IgD-negative memory B cell (primary cell): Measurements from ENCODE around the gene NUDT5. TPM values are rescaled to one million over a fixed set of nuclear protein-coding genes. Genes with fewer than 3 reads are reported as not detected.

Source experiments
- H3K27ac Mint-ChIP-seq, 3 donors: one replicate each; pipeline ENCODE4 v1.8.0; 2020 to 2022; ENCODE audit warnings: mild to moderate bottlenecking in 3 of 3, mixed read lengths in 3 of 3, moderate library complexity in 1 of 3
- H3K27me3 Mint-ChIP-seq: one replicate; pipeline ENCODE4 v1.8.0; 2021; ENCODE audit warnings: mixed read lengths
- H3K36me3 Mint-ChIP-seq: one replicate; pipeline ENCODE4 v1.8.0; 2020; ENCODE audit warnings: mild to moderate bottlenecking, mixed read lengths
- H3K4me1 Mint-ChIP-seq, 3 donors: one replicate each; pipeline ENCODE4 v1.8.0; 2020 to 2022; ENCODE audit warnings: mixed read lengths in 3 of 3, mild to moderate bottlenecking in 1 of 3
- H3K4me3 Mint-ChIP-seq, 4 donors: one replicate each; pipeline ENCODE4 v1.8.0; 2020 to 2022; ENCODE audit warnings: mild to moderate bottlenecking in 4 of 4, mixed read lengths in 4 of 4, moderate library complexity in 3 of 4
- H3K9me3 Mint-ChIP-seq, 3 donors: one replicate each; pipeline ENCODE4 v1.8.0; 2020 to 2021; ENCODE audit warnings: mixed read lengths in 3 of 3, mild to moderate bottlenecking in 1 of 3
- polyA plus RNA-seq: library from polyadenylated mRNA; unstranded; fragments of 300-500 nt; fragmentation: Illumina TruSeq; gene quantifications from one replicate; pipeline ENCODE4 v1.2.3, GENCODE V29; 2021

The NUDT5 gene
- polyA plus RNA-seq, 1 donor from 2014 or later: 48.6 TPM

GRCh38 chr10:12218991-12219390 lies 23.3 kb upstream of the NUDT5 start:
- H3K36me3 Mint-ChIP-seq: no peaks in the 10 kb centered on the region
- peaks cover 9 to 12% (median 9%) of the 10 kb centered on the region in 3 donors for H3K4me1 Mint-ChIP-seq
- H3K27ac Mint-ChIP-seq: no peak overlapping the region
- no peaks in the 10 kb centered on the region for H3K9me3 Mint-ChIP-seq
- no peaks in the 10 kb centered on the region for H3K27me3 Mint-ChIP-seq
- no peak overlapping the region for H3K4me3 Mint-ChIP-seq

DNA sequence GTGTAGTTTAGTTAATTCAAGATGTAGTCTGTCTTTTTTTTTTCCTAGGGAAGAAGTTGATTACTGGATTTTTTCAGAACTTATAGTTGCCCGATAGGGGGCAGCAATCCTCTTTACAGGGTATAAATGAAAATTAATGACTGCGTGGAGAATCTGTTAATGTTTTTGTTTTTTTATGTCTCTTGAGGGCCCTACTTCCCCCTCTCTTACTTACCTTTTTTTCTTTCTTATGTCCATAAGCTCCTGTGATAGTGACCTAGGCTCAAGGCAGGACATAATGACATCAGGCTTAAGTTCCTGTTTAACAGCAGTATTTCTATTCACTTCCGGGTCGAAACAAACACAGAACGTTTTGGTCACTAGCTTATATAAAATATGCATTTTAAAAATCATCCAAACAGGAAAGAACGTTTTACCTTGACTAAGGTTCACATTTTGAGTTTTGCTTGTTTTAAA lies 19.1 kb upstream of the NUDT5 start:
- Mint-ChIP-seq H3K27me3 (no peaks in the 10 kb centered on the region), H3K9me3 (no peaks in the 10 kb centered on the region), H3K27ac (peak overlapping the region; percentile 26 to 93 (median 93))

DNA sequence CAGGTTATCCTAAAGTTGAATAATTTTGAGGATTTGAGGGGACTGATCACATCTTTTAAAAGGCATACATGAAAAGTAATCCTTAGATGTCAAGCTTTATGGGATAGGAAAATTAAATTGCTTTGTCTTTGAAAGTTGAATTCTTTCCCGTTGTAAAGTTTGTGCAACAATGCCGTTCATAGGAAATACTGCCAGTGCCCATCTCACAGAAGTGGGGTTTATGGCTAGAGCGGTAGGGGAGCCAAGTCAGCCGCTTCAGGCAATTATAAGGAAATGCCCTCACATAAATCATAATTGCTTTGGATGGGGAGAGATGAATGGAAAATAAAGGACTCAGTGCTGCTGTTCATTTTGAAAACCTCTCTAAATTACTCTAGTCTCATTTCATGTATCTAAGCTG lies 18.4 kb upstream of the NUDT5 start:
- Mint-ChIP-seq H3K4me3 (no peak overlapping the region), H3K27ac (peak overlapping the region in 2 of 3 donors; percentile 63 to 93), H3K36me3 (peaks cover 2% of the 10 kb centered on the region)

More for the DNA sequence above, 19.1 kb upstream of the NUDT5 start:
- Mint-ChIP-seq H3K36me3 (peaks cover 2% of the 10 kb centered on the region), H3K4me1 (peaks cover 9 to 12% (median 9%) of the 10 kb centered on the region in 3 donors), H3K4me3 (peak overlapping the region; percentile 30 to 72 (median 50))

DNA sequence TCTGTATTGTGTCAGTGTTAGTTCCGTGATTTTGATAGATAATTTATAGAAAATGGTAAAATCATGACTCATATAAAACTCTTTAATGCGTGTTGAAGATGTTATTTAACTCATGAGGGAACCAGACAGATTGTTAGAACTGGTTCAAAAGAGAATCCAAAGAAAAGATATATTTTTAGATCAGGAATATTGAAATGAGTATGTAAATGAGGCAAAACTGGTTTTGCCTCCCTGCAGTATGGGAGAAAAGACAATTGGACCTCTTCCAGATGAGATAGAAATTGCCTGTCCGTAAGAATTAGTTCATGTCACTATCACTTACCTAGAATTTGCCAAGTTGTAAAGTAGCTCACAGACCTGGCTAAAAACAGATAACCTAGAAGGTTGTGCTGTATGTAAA lies 17.9 kb upstream of the NUDT5 start:
- H3K9me3 Mint-ChIP-seq: no peaks in the 10 kb centered on the region
- no peak overlapping the region for H3K4me3 Mint-ChIP-seq
- H3K27me3 Mint-ChIP-seq: no peaks in the 10 kb centered on the region
- H3K27ac Mint-ChIP-seq: no peak overlapping the region
- peaks cover 14 to 18% (median 16%) of the 10 kb centered on the region in 3 donors for H3K4me1 Mint-ChIP-seq
- peaks cover 2% of the 10 kb centered on the region for H3K36me3 Mint-ChIP-seq

More for the DNA sequence above, 18.4 kb upstream of the NUDT5 start:
- no peaks in the 10 kb centered on the region for H3K27me3 Mint-ChIP-seq
- H3K9me3 Mint-ChIP-seq: no peaks in the 10 kb centered on the region
- peaks cover 9 to 13% (median 11%) of the 10 kb centered on the region in 3 donors for H3K4me1 Mint-ChIP-seq

DNA sequence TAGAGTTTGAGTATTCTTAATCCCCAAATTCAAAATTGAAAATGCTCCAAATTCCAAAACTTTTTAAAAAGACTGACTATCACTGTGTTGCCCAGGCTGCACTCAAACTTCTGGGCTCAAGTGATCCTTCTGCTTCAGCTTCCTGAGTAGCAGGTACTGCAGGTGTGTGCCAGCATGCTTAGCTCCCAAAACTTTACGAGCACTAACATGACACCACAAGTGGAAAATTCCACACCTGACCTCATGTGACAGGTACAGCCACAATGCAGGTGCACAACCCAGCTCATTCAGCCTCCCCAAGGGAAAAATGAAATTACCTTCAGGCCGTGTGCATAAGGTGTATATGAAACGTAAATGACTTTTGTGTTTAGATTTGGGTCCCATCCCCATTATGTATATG lies 16.8 kb upstream of the NUDT5 start:
- peak overlapping the region in 1 of 3 donors; percentile 5 for H3K27ac Mint-ChIP-seq
- no peaks in the 10 kb centered on the region for H3K9me3 Mint-ChIP-seq
- peaks cover 2% of the 10 kb centered on the region for H3K36me3 Mint-ChIP-seq
- H3K27me3 Mint-ChIP-seq: no peaks in the 10 kb centered on the region
- no peak overlapping the region for H3K4me3 Mint-ChIP-seq
- H3K4me1 Mint-ChIP-seq: peaks cover 18 to 22% (median 20%) of the 10 kb centered on the region in 3 donors

- H3K27ac Mint-ChIP-seq: peak overlapping the region in 2 of 3 donors; percentile 37 to 47
Measured at GRCh38 chr10:12208460-12208859, 12.8 kb upstream of the NUDT5 start.

DNA sequence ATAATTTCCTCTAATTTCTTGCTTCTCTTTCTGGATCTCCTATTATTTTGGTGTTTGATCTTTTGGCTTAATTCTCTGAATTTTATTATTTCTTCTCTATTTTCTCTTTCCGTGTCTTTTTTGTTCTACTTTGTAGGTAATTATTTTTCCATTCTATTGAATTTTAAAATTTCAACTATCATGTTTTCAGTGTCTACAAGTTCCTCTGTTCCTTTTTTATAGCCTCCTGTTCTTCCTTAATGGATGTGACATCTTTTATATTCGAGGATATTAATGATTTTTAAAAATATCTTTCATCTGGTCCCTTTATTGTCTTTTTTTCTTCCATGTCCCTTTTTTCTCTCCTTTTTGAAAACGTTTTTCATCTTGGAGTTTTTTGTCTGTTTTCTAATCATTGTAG lies 11.4 kb upstream of the NUDT5 start:
- Mint-ChIP-seq H3K27me3 (no peaks in the 10 kb centered on the region), H3K4me3 (no peak overlapping the region), H3K27ac (peak overlapping the region in 2 of 3 donors; percentile 18 to 39), H3K9me3 (no peaks in the 10 kb centered on the region), H3K36me3 (peaks cover 5% of the 10 kb centered on the region), H3K4me1 (peaks cover 11 to 18% (median 13%) of the 10 kb centered on the region in 3 donors)

More at GRCh38 chr10:12208460-12208859, 12.8 kb upstream of the NUDT5 start:
- Mint-ChIP-seq H3K36me3 (peaks cover 5% of the 10 kb centered on the region), H3K4me3 (no peak overlapping the region), H3K27me3 (no peaks in the 10 kb centered on the region), H3K9me3 (no peaks in the 10 kb centered on the region), H3K4me1 (peaks cover 11 to 18% (median 11%) of the 10 kb centered on the region in 3 donors)

DNA sequence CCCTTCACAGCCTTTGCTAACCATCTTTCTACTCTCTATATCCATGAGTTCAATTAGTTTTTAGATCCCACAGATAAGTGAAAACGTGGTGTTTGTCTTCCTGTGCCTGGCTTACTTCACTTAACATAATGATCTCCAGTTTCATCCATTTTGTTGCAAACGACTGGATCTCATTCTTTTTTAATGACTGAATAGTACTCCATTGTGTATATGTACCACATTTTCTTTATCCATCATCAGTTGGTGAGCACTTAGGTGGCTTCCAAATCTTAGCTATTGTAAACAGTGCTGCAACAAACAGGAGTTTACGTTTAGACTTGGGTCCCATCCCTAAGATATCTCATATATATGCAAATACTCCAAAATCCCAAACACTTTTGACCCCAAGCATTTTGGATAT lies 9.4 kb upstream of the NUDT5 start:
- Mint-ChIP-seq H3K9me3 (no peaks in the 10 kb centered on the region), H3K4me3 (no peak overlapping the region), H3K4me1 (peaks cover 18 to 27% (median 22%) of the 10 kb centered on the region in 3 donors), H3K27me3 (no peaks in the 10 kb centered on the region), H3K36me3 (peaks cover 3% of the 10 kb centered on the region), H3K27ac (peak overlapping the region in 1 of 3 donors; percentile 80)

DNA sequence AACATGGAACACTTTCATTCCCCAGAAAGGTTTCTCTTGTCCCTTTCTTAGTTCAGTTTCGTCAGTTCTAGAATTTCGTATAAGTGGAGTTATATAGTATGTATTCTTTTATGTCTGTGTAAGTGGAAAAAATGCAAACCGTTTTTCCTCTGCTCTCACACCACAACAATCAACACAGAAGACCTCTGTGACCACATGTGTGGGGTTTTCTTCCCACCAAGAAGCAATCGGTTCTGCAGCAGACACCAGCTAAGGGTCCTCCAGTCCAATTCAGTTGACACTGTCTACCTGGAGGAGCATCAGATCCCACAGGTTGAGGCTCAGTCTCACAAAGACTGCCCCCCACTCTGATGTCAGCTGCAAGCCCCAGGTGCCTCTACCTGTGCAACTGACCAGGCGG lies 6.5 kb upstream of the NUDT5 start:
- H3K27ac Mint-ChIP-seq: no peak overlapping the region
- H3K9me3 Mint-ChIP-seq: no peaks in the 10 kb centered on the region
- H3K4me3 Mint-ChIP-seq: no peak overlapping the region
- H3K36me3 Mint-ChIP-seq: peaks cover 3% of the 10 kb centered on the region
- H3K27me3 Mint-ChIP-seq: no peaks in the 10 kb centered on the region
- H3K4me1 Mint-ChIP-seq: peaks cover 16 to 25% (median 25%) of the 10 kb centered on the region in 3 donors

DNA sequence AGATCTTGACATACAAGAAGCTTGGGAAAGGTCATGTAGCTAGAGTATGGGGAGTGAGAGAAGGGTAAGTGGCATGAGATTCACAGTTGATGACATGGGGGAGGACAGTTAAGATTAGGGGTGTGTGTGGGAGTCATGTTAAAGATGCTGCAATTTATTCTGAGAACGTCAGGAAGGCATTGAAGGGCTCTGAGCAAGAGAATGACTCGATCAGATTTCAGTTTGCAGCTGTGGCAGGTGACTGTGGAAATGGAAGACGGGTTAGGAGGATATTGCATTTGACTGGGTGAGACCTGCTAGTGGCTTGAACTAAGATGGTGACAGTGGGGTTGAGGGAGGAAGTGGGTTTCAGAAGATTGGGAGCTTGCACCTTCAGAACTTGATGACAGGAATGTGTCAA lies 5.9 kb upstream of the NUDT5 start:
- no peak overlapping the region for H3K27ac Mint-ChIP-seq
- H3K9me3 Mint-ChIP-seq: no peaks in the 10 kb centered on the region
- peaks cover 21 to 29% (median 29%) of the 10 kb centered on the region in 3 donors for H3K4me1 Mint-ChIP-seq
- no peaks in the 10 kb centered on the region for H3K27me3 Mint-ChIP-seq
- H3K4me3 Mint-ChIP-seq: peak overlapping the region in 1 of 4 donors; percentile 7
- H3K36me3 Mint-ChIP-seq: peaks cover 3% of the 10 kb centered on the region

DNA sequence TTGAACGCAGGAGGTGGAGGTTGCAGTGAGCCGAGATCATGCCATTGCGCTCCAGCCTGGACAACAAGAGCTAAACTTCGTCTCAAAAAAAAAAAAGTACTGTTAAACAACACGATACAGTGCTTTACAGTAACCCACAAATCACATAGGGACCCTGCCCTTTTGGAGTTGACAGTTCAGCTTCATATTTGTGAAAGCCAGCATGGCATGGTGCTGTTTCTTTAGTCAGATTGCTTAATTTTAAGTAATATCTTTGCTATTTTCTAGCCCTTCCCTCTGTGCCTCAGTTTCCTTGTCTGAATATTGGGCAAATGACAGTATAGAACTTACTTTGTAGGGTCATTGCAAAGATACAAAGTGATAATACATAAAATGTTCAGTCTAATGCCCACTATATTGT lies 5.2 kb upstream of the NUDT5 start:
- Mint-ChIP-seq H3K9me3 (no peaks in the 10 kb centered on the region), H3K27ac (no peak overlapping the region), H3K27me3 (no peaks in the 10 kb centered on the region), H3K4me1 (peaks cover 27 to 31% (median 30%) of the 10 kb centered on the region in 3 donors), H3K4me3 (no peak overlapping the region), H3K36me3 (peaks cover 3% of the 10 kb centered on the region)

DNA sequence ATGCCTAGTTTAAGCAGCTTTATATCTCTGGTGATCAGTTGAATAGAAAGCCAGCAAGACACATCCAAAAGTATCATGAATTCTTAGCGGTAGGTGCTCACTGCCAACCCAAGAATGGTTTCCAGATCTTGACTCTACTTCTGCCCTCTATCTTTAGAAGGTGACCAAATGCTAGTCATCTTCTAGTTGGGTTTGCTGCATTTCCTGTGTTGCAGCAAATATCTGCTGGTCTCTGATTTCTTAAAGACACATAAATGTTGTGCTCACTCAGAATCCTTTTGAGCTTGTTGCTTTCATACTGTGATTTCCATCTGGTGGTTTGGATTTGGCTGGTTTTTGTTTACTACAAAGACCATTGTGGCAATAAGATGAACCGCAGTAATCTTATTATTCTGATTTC lies 2.5 kb upstream of the NUDT5 start:
- H3K36me3 Mint-ChIP-seq: peaks cover 2% of the 10 kb centered on the region
- no peak overlapping the region for H3K27ac Mint-ChIP-seq
- no peaks in the 10 kb centered on the region for H3K27me3 Mint-ChIP-seq
- peak overlapping the region in 3 of 4 donors; percentile 58 to 85 (median 60) for H3K4me3 Mint-ChIP-seq
- peaks cover 36 to 48% (median 38%) of the 10 kb centered on the region in 3 donors for H3K4me1 Mint-ChIP-seq
- no peaks in the 10 kb centered on the region for H3K9me3 Mint-ChIP-seq

DNA sequence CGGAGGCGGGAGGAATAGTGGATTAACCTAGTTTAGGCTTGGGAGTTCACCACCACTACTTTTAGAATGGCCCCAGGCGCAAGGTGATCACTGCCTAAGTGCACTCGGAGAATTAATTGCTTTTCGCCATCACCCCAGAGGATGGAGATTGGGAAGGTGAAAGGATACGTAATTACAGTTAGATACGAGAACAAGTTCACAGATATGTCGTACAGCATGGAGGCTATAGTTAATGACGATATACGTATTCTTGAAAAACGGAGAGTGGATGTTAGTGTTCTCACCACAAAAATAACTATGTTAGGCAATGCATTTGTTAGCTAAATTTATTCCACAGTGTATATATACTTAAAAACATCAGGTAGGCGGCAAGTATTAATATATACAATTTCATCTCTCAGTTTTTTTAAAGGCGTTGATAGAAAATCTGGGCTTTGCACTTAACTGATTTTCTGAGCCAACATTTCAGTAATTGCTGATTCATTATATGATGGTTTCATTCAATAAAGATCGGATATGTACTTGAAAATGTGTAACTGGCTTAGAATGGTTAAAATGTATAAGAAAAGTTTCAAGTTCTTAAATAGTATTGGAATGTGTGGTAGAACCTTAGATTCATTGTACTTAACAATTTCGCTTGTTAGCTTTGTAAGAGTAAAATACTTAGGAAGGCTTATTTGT lies 980 bp upstream of the NUDT5 start:
- Mint-ChIP-seq H3K9me3 (no peaks in the 10 kb centered on the region), H3K27me3 (no peaks in the 10 kb centered on the region), H3K4me1 (peaks cover 36 to 47% (median 41%) of the 10 kb centered on the region in 3 donors)

GRCh38 chr10:12195281-12195602 lies 449 bp downstream of the NUDT5 start:
- Mint-ChIP-seq H3K36me3 (peaks cover 3% of the 10 kb centered on the region), H3K4me1 (peaks cover 34 to 42% (median 38%) of the 10 kb centered on the region in 3 donors), H3K27ac (peak overlapping the region; percentile 97 to 100 (median 99)), H3K4me3 (peak overlapping the region; percentile 98 to 100 (median 100)), H3K9me3 (no peaks in the 10 kb centered on the region), H3K27me3 (no peaks in the 10 kb centered on the region)

More for the DNA sequence above, 980 bp upstream of the NUDT5 start:
- H3K4me3 Mint-ChIP-seq: peak overlapping the region; percentile 98 to 100 (median 100)
- H3K36me3 Mint-ChIP-seq: peaks cover 3% of the 10 kb centered on the region
- H3K27ac Mint-ChIP-seq: peak overlapping the region; percentile 97 to 100 (median 99)

DNA sequence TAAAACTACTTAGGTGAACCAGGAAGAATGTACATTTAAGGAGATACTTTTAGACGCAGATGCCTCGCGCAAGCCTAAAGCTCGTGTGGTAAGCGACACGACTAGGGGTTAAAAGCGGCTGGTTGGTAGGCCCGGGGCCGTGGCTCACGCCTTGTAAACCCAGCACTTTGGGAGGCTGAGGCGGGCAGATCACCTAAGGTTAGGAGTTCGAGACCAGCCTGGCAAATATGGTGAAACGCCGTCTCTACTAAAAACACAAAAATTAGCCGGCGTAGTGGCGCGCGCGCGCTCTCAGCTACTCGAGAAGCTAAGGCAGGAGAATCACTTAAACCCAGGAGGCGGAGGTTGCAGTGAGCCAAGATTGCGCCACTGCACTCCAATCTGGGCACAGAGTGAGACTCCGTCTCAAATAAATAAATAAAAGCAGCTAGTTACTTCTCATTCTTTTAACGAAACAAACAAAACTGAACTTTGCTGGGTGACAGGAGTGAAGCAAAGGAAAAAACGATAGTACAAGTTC lies 879 bp downstream of the NUDT5 start:
- Mint-ChIP-seq H3K4me1 (peaks cover 35 to 44% (median 38%) of the 10 kb centered on the region in 3 donors), H3K4me3 (peak overlapping the region; percentile 98 to 100 (median 100)), H3K27ac (peak overlapping the region; percentile 84 to 99 (median 97)), H3K36me3 (peaks cover 3% of the 10 kb centered on the region), H3K27me3 (no peaks in the 10 kb centered on the region), H3K9me3 (no peaks in the 10 kb centered on the region)
